WTC11 (cell line): ENCODE measurements around the gene HIP1R. TPM values are rescaled to one million over a fixed set of nuclear protein-coding genes. Genes with fewer than 3 reads are reported as not detected.

ENCODE experiments used
- ATAC-seq: fragments of 200-7000 bp; cut with Tn5 transposase; 2 replicates; pipeline ENCODE4 v1.10.0; 2021; ENCODE audit warnings: mild to moderate bottlenecking, moderate library complexity
- CTCF ChIA-PET: fragments of 300-600 bp; sonication (Branson Sonifier 250); formaldehyde crosslinking; loops from one replicate; lab custom pipeline; 2021; ENCODE audit warnings: antibody characterized with exemption; lab: Charles Lee
- POLR2A ChIA-PET: fragments of 350-600 bp; sonication (Branson Sonifier 250); formaldehyde crosslinking; loops from one replicate; lab custom pipeline; 2021; ENCODE audit warnings: antibody characterized with exemption; lab: Charles Lee
- DNase-seq: peaks from one replicate; pipeline ENCODE4 v3.0.0; 2021; ENCODE audit warnings: low spot score
- H3K27ac Mint-ChIP-seq: 2 replicates; pipeline ENCODE4 v1.8.0; 2021; ENCODE audit warnings: mixed read lengths
- H3K27me3 Mint-ChIP-seq: 2 replicates; pipeline ENCODE4 v1.8.0; 2021; ENCODE audit warnings: low read depth, mild to moderate bottlenecking, moderate library complexity, mixed read lengths
- H3K36me3 Mint-ChIP-seq: 2 replicates; pipeline ENCODE4 v1.8.0; 2021; ENCODE audit warnings: mixed read lengths
- H3K4me1 Mint-ChIP-seq: 2 replicates; pipeline ENCODE4 v1.8.0; 2022; ENCODE audit warnings: mixed read lengths
- H3K4me3 Mint-ChIP-seq: 2 replicates; pipeline ENCODE4 v1.8.0; 2021; ENCODE audit warnings: mild to moderate bottlenecking, moderate library complexity, mixed read lengths
- H3K9me3 Mint-ChIP-seq: 2 replicates; pipeline ENCODE4 v1.8.0; 2021; ENCODE audit warnings: mixed read lengths
- ATF3 ChIP-seq: sonication (generic); formaldehyde crosslinking; conservative IDR thresholded peaks from 2 replicates; pipeline ENCODE4 v1.8.1; 2022; ENCODE audit warnings: mild to moderate bottlenecking, missing genetic modification reagents
- CREB1 ChIP-seq: sonication (generic); formaldehyde crosslinking; IDR thresholded peaks from 2 replicates; pipeline ENCODE4 v1.8.0; 2023; ENCODE audit warnings: mild to moderate bottlenecking, missing genetic modification reagents
- ETV6 ChIP-seq: sonication (generic); formaldehyde crosslinking; IDR thresholded peaks from 2 replicates; pipeline ENCODE4 v1.8.1; 2022; ENCODE audit warnings: mild to moderate bottlenecking, missing genetic modification reagents
- GTF2I ChIP-seq: fragments of 250-450 bp; sonication (Bioruptor Pico); conservative IDR thresholded peaks from 2 replicates; pipeline ENCODE4 v1.4.0; 2021; ENCODE audit warnings: mild to moderate bottlenecking
- JAZF1 ChIP-seq: fragments of 250-450 bp; sonication (Bioruptor Pico); IDR thresholded peaks from 2 replicates; pipeline ENCODE4 v1.9.0; 2021; ENCODE audit warnings: moderate library complexity, mild to moderate bottlenecking, inconsistent platforms
- NR1H2 ChIP-seq: sonication (generic); formaldehyde crosslinking; IDR thresholded peaks from 2 replicates; pipeline ENCODE4 v1.9.0; 2021; ENCODE audit warnings: mild to moderate bottlenecking, moderate library complexity, missing genetic modification reagents
- PRDM15 ChIP-seq: sonication (generic); formaldehyde crosslinking; IDR thresholded peaks from 2 replicates; pipeline ENCODE4 v1.8.0; 2022; ENCODE audit warnings: missing genetic modification reagents
- TEAD1 ChIP-seq: sonication (generic); formaldehyde crosslinking; IDR thresholded peaks from 2 replicates; pipeline ENCODE4 v1.8.0; 2022; ENCODE audit warnings: mild to moderate bottlenecking, missing genetic modification reagents
- TP53 ChIP-seq: sonication (generic); formaldehyde crosslinking; IDR thresholded peaks from 2 replicates; pipeline ENCODE4 v1.8.1; 2023; ENCODE audit warnings: mild to moderate bottlenecking, missing genetic modification reagents
- ZNF121 ChIP-seq: sonication (generic); formaldehyde crosslinking; IDR thresholded peaks from 2 replicates; pipeline ENCODE4 v1.8.0; 2023; ENCODE audit warnings: missing genetic modification reagents
- ZNF317 ChIP-seq: sonication (generic); formaldehyde crosslinking; IDR thresholded peaks from 2 replicates; pipeline ENCODE4 v1.8.1; 2023; ENCODE audit warnings: low read depth, mild to moderate bottlenecking, moderate library complexity, missing genetic modification reagents, borderline replicate concordance
- ZNF396 ChIP-seq: fragments of 250-450 bp; sonication (Bioruptor Pico); IDR thresholded peaks from 2 replicates; pipeline ENCODE4 v1.8.0; 2021; ENCODE audit warnings: mild to moderate bottlenecking, moderate library complexity, borderline replicate concordance
- total RNA-seq: library from RNA; stranded (reverse); gene quantifications from 3 replicates; pipeline ENCODE4 v1.2.3, GENCODE V29; 2021
- TF ChIP-seq, protein P1 (sequence below): sonication (generic); formaldehyde crosslinking; IDR thresholded peaks from 2 replicates; pipeline ENCODE4 v1.8.0; 2022; ENCODE audit warnings: mild to moderate bottlenecking, missing genetic modification reagents
- TF ChIP-seq, protein P2 (sequence below): sonication (generic); formaldehyde crosslinking; IDR thresholded peaks from 2 replicates; pipeline ENCODE4 v1.8.1; 2022; ENCODE audit warnings: mild to moderate bottlenecking, moderate library complexity, missing genetic modification reagents
- TF ChIP-seq, protein P3 (sequence below): sonication (generic); formaldehyde crosslinking; IDR thresholded peaks from 2 replicates; pipeline ENCODE4 v1.8.0; 2022; ENCODE audit warnings: mild to moderate bottlenecking, missing genetic modification reagents
- TF ChIP-seq, protein P4 (sequence below): sonication (generic); formaldehyde crosslinking; IDR thresholded peaks from 2 replicates; pipeline ENCODE4 v1.8.0; 2023; ENCODE audit warnings: missing genetic modification reagents

The HIP1R gene
- total RNA-seq, 1 experiment from 2014 or later: 45.2 TPM

DNA sequence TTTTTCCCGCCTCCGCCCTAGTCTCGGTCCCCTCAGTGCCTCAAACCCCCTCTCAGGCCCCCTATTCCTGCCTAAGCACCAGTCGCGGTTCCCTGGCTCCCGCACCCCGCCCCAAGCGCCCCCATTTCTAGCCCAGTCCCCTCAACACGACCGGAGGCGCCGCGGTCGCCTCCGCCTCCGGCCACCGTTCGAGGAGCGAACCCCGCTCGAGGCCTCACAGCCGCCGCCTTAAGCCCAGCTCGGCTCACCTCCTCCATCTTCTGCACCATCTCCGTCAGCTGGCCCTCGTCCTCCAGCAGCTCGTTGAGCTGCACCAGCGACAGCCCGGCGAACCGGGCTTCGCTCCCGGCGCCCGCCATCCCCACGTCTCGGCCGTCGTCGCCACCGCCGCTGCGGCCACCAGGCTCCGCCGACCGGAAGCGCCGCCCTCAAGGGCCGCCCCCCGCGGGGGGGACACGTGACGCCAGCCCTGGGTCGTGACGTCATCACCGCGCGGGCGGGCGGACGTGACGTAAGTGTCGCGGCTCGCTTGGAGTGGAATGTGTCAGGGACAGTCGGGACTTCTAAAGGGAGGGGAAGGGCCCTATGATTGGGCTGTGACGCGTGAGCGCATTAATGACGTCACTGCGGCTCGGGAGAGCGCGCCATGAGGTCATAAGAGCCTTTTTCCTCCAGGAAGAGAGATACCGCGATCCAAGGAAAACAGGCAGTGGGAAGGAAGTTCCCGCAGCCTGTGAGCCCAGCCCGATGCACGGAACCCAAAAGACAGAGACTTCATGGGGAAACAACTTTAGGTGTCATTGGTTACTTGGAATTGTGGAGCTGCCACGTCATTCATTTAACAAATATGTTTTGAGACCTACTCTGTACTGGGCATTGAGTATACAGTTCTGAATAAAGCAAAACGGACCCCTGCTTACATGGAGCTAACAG, 60.7 kb downstream of the HIP1R start, which contains the start of gene VPS37B (continued):
- TF ChIP-seq NR1H2 (CRISPR knock-in tag) (no peak), ZNF121 (no peak), ZNF396 (no peak), JAZF1 (CRISPR knock-in tag) (no peak), ATF3 (CRISPR knock-in tag) (no peak), ETV6 (peak; percentile 92), PRDM15 (CRISPR knock-in tag) (no peak), ZNF317 (CRISPR knock-in tag) (0 out of 2 replicates have a peak, but pooled peaks have one; percentile 50), CREB1 (CRISPR knock-in tag) (peak; percentile 56)
- TF ChIP-seq, protein P1, sequence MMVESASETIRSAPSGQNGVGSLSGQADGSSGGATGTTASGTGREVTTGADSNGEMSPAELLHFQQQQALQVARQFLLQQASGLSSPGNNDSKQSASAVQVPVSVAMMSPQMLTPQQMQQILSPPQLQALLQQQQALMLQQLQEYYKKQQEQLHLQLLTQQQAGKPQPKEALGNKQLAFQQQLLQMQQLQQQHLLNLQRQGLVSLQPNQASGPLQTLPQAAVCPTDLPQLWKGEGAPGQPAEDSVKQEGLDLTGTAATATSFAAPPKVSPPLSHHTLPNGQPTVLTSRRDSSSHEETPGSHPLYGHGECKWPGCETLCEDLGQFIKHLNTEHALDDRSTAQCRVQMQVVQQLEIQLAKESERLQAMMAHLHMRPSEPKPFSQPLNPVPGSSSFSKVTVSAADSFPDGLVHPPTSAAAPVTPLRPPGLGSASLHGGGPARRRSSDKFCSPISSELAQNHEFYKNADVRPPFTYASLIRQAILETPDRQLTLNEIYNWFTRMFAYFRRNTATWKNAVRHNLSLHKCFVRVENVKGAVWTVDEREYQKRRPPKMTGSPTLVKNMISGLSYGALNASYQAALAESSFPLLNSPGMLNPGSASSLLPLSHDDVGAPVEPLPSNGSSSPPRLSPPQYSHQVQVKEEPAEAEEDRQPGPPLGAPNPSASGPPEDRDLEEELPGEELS (CRISPR knock-in tag): peak; percentile 86
- TF ChIP-seq, protein P2, sequence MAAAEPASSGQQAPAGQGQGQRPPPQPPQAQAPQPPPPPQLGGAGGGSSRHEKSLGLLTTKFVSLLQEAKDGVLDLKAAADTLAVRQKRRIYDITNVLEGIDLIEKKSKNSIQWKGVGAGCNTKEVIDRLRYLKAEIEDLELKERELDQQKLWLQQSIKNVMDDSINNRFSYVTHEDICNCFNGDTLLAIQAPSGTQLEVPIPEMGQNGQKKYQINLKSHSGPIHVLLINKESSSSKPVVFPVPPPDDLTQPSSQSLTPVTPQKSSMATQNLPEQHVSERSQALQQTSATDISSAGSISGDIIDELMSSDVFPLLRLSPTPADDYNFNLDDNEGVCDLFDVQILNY (CRISPR knock-in tag): 0 out of 2 replicates have a peak, but pooled peaks have one; percentile 78
- TF ChIP-seq, protein P3, sequence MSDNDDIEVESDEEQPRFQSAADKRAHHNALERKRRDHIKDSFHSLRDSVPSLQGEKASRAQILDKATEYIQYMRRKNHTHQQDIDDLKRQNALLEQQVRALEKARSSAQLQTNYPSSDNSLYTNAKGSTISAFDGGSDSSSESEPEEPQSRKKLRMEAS (CRISPR knock-in tag): peak; percentile 75; the same call in 1 of the 2 replicates
- TF ChIP-seq, all 79 proteins: peak for 20

- Mint-ChIP-seq H3K36me3 (no peaks in the 10 kb centered on the region), H3K9me3 (peaks cover 6% of the 10 kb centered on the region), H3K4me3 (peak overlapping the region; percentile 83), H3K27me3 (peaks cover 62% of the 10 kb centered on the region), H3K27ac (peak overlapping the region; percentile 62), H3K4me1 (peaks cover 33% of the 10 kb centered on the region)
- ATAC-seq (no peak), DNase-seq (no peak)
- ChIA-PET POLR2A (interaction anchor here (1.2 kb wide), 1 partner anchor 70 kb away, joined by 3 read pairs; the partner anchor contains the start of gene ABCB9), CTCF (interaction anchor here (1.8 kb wide), 1 partner anchor 29 kb away, joined by 6 read pairs; no protein-coding TSS in a partner anchor)
- TF ChIP-seq, protein P4, sequence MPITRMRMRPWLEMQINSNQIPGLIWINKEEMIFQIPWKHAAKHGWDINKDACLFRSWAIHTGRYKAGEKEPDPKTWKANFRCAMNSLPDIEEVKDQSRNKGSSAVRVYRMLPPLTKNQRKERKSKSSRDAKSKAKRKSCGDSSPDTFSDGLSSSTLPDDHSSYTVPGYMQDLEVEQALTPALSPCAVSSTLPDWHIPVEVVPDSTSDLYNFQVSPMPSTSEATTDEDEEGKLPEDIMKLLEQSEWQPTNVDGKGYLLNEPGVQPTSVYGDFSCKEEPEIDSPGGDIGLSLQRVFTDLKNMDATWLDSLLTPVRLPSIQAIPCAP: no peak
- TF ChIP-seq TEAD1 (CRISPR knock-in tag) (no peak), PRDM15 (CRISPR knock-in tag) (no peak), GTF2I (CRISPR knock-in tag) (0 out of 2 replicates have a peak, but pooled peaks have one; percentile 54), TP53 (CRISPR knock-in tag) (no peak), JAZF1 (CRISPR knock-in tag) (no peak)
Observed at GRCh38 chr12:122896662-122897061, 61.4 kb downstream of the HIP1R start.
